Measurements from ENCODE around the gene TMEM238.
A peak's percentile ranks its signal among the peaks of the same experiment; 100 is the strongest.

TMEM238 gene

GRCh38 chr19:55354698-55355212 lies 29.3 kb downstream of the TMEM238 start, which contains the start of gene COX6B2:
Gene COX6B2, minus strand, starts transcription at chr19:55354719. Its CDS starts 198 bp downstream, at chr19:55354521.
- DNase-seq: no peak

DNA sequence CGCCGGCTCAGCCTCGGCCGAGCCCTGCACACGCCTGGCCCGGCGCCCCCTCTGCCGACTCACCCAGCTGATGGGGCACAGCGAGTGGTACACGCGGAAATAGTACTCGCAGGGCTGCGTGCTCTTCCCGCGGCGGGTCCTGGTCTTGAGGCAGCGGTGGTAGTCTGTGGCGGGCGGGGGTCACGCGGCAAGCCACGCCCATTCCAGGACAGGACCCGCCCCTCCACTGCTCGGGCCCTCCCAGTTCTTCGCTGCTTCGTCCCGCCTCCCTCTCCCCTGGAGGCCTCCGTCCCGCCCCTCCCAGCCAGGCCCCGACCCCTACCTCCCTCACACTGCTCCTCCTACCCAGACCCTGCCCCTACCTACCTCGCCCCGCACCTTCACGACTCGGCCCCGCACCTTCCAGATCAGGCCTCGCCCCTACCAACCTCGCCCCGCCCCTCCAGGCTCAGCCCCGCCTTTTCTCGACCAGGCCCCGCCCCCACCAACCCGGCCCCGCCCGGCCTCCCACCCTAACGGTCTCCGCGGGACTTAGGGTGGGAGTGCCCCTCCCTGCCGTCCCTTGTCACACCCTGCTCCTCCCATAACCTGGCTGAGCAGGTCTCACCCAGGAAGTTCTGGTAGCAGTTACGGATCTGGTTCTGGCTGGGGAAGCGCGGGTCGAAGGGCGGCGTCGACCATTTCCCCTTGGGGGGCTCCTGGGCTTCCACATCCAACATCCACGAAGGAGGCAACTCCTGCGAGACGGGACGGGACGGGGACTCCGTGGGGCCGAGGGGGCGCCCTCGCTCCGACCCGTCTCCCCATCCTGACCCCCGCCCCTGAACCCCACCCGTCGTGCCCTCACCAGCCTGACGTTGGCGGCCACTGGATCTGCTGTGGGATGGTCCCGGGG lies 30.0 kb downstream of the TMEM238 start:
- DNase-seq: peak; percentile 68

DNA sequence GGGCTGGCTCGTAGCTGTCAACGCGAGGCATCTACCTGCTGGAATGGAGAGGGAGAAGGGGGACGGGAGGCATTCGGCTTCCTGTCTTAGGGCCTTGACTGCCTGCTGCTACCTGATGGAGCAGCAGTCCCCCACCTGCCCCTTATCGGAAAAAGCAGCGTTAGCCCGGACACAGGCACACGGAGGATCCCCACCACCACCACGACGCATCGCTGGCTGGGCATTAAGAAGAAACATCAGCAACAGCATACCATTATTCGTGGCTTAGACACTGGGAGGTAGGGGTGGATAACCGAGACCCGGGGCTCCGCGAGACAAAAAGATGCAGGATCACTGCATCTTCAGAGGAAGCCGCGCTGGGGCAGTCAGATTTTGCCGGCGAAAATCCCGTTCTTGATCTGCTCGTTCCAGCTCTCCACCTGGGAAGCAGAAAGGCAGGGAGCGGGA lies 30.7 kb downstream of the TMEM238 start:
- no peak for DNase-seq

GRCh38 chr19:55352549-55353145 lies 31.4 kb downstream of the TMEM238 start:
- DNase-seq: no peak

DNA sequence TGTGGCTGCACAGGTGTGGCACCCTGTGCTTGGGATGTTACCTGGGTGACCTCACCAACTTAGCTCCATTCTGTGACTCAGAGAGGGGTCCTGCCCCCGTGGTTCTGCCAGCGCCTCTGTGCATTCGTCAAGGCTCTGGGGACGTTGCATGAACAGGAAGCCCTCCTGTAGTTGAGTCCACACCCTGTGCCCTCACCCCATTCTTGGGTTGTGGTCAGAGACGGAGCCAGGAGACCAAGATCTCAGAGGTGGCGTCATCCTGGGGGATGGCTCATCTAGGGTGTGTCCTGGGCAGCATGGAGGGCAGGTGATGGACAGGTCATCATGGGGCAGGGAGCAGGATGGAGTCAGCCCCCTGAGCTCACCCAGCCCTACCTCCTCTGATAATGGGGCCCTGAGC lies 32.1 kb downstream of the TMEM238 start:
- no peak for DNase-seq

DNA sequence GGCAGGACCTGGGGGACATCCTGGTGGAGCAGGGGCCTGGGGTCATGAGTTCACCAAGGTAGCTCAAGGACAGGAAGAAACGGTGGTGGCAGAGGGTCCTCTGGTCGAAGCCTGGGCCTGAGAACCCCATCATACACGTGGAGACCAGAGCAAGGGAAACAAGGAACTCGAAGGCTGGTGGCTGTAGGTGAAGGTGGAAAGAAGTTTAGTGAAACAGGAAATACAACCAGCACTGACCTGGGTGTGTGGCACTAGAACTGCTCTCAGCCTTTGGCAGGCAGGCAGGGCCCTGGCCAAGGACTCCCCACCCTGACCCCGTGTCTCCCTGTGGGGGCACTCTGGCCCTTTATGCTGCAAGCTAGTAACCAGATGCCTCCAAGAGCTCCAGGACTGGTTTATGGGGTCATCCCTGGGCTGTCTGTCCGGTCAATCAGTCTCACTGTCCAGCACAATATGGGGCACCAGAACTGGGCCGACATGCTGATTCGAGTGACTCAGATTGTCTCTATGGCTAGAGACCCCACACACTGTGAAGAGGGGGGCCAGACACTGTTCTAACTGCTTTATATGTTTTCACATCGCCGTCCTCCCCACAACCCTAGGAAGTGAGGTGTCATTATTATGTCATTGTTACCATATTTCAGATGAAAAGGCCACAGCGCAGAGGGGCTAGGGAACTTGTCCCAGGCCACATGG lies 33.3 kb downstream of the TMEM238 start:
- no peak for DNase-seq

- no peak for DNase-seq
Observed at GRCh38 chr19:55348317-55349034, 35.6 kb downstream of the TMEM238 start.

- DNase-seq: no peak
Observed at GRCh38 chr19:55347442-55348009, 36.6 kb downstream of the TMEM238 start.

DNA sequence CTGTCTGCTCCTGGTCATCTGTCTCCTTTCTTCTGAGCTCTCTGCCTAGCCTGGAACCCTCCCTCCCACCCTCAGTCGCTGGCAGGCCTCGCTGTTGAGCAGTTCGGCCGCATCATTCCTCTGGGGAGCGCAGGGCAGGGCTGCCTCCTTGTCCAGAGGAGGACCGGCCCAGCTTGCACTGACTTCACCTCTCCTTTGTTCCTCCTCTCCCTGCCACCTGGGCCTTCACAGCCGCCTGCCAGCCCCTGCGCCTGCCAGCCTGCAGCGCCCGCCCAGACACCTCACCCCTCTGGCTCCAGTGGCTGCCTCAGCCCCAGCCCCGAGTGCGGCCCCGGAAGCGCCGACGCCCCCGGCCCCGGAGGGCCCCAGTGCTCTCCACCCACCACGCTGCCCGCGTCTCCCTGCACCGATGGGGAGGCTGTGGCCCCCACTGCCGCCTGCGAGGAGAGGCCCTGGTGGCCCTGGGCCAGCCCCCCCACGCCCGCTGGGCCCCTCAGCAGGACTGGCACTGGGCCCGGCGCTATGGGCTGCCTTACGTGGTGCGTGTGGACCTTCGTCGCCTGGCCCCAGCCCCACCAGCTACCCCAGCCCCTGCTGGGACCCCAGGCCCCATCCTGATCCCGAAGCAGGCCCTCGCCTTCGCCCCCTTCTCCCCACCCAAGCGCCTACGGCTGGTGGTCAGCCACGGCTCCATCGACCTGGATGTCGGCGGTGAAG lies 37.2 kb downstream of the TMEM238 start:
- DNase-seq: no peak

- no peak for DNase-seq
Observed at GRCh38 chr19:55345818-55346724, 38.0 kb downstream of the TMEM238 start.

DNA sequence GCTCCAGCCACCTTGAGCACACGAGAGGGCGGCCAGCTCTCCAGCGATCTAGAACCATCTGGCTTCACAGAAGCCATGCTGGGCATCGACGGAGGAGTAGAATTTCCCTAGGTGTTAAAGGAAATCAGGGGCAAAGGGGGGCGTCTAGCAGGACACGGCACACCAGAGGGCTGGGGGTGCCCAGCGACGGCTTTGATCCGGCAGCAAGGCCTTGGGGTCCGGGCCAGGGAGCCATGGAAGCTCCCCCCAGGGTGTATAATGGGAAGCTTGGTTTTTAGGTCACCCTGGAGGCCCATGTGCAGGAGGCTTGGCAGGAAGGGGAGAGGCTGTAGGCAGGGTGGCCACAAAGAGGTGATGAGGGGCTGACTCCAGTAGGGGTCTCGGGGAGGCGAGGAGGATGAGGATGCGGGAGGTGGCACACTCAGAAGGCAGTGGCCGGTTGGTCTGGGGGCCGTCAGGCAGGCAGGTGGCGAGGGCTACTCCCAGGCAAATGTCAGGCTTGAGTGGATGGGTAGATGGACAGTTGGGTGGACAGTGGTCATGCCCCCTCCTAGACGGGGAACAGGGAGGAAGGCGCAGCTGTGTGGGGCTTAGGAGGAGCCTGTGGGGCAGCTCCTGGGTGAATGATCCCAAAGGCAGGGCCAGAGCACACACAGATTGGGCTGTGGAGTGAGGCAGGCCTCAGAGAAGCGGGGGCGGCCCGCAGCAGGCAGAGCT lies 38.8 kb downstream of the TMEM238 start:
- no peak for DNase-seq

- no peak for DNase-seq
Observed at GRCh38 chr19:55344444-55344843, 39.6 kb downstream of the TMEM238 start.

DNA sequence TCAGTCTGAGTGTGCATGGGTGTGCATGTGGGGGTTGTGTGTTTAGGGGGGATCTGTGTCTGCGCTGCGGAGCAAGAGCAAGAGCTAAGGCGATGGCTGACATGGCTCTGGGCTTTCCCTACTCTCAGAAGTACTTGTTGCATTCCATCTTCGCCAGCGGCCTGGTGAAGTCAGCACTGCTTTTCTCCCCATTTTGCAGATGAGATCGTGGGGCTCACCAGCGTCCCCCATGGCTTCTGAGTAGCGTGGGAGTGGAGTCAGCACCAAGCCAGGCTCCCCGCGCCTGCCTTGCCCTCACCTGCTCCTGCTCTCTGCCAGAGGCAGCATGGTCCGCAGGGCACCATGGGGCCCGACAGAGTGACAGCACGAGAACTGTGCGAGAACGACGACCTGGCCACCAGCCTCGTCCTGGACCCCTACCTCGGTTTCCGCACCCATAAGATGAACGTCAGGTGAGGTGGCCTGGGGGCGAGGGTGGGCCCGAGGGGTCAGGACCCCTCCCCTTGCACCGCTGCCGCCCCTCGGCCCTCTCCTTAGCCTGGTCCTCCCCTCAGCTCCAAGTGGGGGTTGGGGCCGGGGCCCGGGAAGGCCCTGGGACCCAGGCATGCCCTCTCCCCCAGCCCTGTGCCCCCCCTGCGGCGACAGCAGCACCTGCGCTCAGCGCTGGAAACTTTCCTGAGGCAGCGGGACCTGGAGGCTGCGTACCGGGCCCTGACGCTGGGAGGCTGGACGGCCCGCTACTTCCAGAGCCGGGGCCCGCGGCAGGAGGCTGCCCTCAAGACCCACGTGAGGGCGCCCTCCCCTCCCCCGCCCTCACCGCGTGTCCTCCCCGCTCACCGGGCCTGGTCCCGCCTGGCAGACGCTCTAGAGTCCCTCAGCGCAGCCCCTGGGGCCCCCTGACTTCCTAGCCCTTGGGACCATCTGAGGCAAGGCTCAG lies 42.2 kb downstream of the TMEM238 start:
- DNase-seq: no peak

DNA sequence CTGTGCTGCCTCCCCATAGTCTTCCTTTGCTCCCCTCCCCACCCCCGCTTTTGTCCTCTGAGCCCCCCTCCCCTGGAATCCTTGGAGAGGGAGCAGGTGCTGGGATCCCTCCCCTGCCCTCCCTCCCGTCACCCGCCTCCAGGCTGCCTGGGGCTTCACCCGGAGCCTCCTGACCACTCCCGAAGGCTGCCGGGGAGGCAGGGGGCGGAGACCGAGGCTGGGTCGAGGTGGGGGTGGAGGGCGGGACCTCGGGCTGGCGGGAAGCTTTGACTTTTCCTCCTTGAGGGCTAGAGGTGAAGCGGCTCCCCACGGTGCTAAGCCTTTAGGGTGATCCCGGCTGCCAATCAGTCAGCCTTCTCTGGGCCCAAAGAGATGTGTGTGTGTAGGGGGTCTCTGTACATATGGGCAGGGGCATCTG lies 42.9 kb downstream of the TMEM238 start:
- peak; percentile 96 for DNase-seq

DNA sequence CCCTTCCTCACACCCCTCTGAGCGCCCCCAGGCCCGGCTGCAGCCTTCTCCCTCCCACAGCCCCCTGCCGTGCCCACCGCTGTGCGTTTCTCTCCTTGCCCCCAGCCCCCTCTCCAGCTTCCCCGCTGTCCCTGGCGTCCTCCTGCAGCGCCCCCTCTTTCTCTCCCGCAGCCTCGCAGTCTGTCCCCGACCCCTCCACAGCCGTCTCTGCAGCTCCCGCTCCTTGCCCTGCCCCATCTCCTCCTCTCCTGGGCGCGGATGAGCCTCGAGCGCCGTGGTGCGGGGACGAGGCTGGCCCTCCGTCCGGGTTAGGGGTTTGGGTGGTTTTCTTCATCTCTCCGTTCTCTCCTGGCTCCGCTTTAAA lies 43.3 kb downstream of the TMEM238 start:
- DNase-seq: peak; percentile 86

GRCh38 chr19:55339889-55340783 lies 44.0 kb downstream of the TMEM238 start:
- peak; percentile 66 for DNase-seq

- peak; percentile 100 for DNase-seq
Observed at GRCh38 chr19:55339105-55339888, 44.8 kb downstream of the TMEM238 start, which contains the start of gene KMT5C. Gene KMT5C, plus strand, starts transcription at chr19:55339876. Its CDS starts 2,061 bp downstream, at chr19:55341937.

Measured in NCI-H146 (cell line).